NCI-H2227 treated with DMSO at 0.1 percent for 48 hours (cell line): ENCODE results near the gene RSL1D1.
A peak's percentile ranks its signal among the peaks of the same experiment; 100 is the strongest.

Source experiments
- DNase-seq: peaks from one replicate; lab custom pipeline; 2025; lab: John Stamatoyannopoulos, UW

Gene RSL1D1

GRCh38 chr16:11851294-11852091 is at the start of gene RSL1D1:
TSS of gene RSL1D1 (minus strand) at chr16:11851542. CDS start at chr16:11851512, 30 bp downstream.
- peak; percentile 94 for DNase-seq

DNA sequence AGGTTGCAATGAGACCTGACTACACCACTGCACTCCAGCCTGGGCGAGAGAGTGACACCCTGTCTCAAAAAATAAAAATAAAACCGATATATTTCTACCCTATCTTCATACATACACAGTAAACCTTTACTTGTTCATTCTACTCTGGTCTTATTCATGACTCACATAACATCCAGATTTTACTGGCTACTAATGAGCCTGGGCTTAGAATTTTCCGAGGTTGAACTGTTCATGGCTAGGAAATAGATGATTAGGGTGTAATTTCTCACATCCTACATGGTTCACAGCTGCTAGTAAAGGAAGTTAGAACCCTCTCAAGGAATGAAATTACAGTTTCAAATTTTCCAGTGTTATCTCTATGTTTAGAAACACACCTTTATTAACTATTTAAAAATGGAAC is 49.7 kb upstream of the RSL1D1 start:
- DNase-seq: no peak

GRCh38 chr16:11896486-11897176 is 45.3 kb upstream of the RSL1D1 start:
- DNase-seq: no peak

DNA sequence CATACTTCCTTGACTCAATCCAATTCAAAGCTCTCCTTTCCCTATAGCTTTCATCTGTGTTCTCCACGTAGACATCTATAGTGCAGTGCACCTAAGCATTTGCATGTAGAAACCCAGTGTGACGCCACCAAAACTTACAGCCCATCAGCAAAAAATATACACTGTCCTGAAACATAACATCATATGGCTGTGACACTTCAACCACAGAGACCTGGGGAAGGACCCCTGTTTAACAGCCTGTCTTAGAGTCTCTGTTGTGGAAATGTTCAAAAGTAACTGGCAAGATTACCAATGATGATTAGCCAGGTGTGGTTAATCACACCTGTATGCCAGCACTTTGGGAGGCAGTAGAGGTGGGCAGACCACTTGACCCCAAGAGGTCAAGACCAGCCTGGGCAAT is 42.2 kb upstream of the RSL1D1 start:
- DNase-seq: no peak

GRCh38 chr16:11892761-11893160 is 41.4 kb upstream of the RSL1D1 start:
- no peak for DNase-seq

DNA sequence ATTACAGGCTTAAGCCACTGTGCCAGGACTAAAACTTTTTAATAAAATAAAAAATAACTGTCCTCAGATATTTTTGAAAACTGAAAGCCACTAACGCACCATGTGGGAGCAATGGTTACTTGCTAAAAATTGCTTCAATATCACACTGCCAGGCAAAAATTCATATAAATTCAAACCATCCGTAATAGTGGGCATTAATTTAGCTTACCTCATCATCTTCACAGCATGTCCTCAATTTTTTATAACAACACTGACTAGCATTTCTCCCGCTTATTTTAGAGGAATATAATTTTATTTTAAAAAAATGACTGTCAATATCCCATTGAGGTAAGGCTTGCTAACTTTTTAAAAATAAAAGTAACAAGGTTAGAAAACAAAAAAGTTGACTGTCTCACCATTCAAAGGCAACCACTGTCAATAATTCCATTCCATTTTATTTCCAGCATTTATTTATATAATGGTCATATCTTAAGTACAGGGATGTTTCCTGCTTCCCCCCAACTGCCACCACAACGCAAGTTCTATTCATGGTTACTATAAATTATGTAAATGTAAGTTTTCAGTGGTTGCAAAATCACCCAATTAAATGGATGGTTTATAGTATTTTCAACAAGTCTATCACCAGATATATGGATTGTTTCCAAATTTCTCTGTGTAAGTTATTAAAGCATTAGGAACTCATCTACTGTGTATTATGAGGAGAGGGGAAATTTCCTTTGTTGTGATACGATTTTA is 39.1 kb upstream of the RSL1D1 start:
- DNase-seq: no peak

- DNase-seq: no peak
Measured at GRCh38 chr16:11886881-11887280, 35.5 kb upstream of the RSL1D1 start.

GRCh38 chr16:11884035-11884434 is 32.7 kb upstream of the RSL1D1 start:
- no peak for DNase-seq

GRCh38 chr16:11880007-11880406 is 28.7 kb upstream of the RSL1D1 start:
- no peak for DNase-seq

DNA sequence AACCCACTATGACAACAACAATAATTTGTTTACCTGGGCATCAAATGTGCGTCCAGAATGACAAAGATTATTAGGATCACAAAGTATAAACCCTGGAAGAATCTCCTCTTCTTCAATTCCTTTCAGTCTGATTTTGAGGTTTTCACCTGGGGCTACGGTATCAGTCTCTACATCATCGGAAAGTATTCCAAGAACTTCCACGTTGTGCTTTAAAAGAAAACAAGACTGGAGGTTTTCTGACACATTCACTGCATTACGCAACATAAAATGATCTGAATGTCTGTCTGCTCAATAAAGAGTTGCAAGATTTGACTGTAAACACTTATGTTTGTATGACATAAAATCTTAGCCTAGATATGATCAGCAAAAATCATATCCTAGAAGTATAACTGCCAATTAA is 26.0 kb upstream of the RSL1D1 start:
- DNase-seq: no peak

DNA sequence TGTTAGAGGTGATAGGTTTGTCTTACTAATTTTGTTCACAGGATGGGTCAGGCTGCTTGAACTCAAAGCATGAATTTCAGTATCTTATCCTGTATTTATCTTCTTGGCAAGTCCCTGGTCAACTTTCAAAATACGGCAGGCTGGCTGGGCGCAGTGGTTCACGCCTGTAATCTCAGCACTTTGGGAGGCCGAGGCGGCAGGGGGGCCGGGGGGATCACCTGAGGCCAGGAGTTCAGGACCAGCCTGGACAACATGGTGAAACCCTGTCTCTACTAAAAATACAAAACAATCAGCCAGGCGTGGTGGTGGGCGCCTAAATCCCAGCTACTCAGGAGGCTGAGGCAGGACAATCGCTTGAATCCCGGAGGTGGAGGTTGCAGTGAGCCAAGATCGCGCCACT is 25.0 kb upstream of the RSL1D1 start:
- DNase-seq: no peak

- DNase-seq: no peak
Measured at GRCh38 chr16:11875721-11876120, 24.4 kb upstream of the RSL1D1 start.

- DNase-seq: peak; percentile 44
Measured at GRCh38 chr16:11871193-11871592, 19.9 kb upstream of the RSL1D1 start.

DNA sequence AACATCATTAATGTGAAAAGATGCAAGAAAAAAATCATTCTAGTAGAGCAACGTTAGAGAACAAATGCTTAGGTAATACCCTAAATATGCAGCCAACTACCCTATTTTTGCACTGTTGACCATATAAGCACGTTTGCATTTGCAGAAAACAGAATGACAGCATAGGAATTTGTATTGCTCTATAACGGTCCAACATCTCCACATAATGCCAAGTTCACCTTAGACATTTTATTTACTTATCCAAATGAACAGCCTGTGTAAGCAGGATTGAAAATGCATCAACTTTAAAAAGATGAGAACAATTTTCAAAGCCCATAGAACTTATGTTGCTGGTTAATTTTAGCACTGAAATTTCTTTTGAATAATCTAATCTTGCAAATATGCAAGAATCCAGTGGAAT is 19.1 kb upstream of the RSL1D1 start:
- DNase-seq: no peak

- DNase-seq: no peak
Measured at GRCh38 chr16:11869353-11870228, 18.2 kb upstream of the RSL1D1 start.

DNA sequence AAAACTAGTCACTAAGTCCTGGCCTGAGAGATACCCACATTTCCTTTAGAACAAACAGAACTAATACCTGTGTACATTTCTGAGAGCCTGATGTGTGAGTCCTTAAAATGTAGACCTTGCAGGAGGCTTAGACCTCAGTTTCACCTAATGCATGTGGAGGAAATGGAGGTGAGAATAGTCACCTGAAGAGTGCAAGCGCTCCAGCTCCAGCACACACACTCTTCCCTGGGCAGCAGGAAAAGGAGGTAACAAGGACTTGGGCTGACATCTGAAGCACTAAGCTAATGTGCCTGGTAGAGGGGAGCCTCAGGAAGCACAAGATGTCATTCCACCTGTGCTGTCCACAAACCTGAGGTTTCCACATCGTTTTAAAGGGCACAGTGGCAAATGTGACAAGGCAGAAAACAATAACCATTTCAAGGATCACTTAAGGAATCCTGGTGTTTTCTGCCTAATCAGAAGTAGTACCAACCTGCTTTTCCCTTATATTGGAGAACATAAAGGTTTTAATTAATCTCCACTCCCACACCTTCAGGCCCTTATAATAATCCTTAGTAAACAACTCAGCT is 17.2 kb upstream of the RSL1D1 start:
- DNase-seq: no peak

- no peak for DNase-seq
Measured at GRCh38 chr16:11862489-11862888, 11.1 kb upstream of the RSL1D1 start.

- no peak for DNase-seq
Measured at GRCh38 chr16:11857161-11857560, 5.8 kb upstream of the RSL1D1 start.

DNA sequence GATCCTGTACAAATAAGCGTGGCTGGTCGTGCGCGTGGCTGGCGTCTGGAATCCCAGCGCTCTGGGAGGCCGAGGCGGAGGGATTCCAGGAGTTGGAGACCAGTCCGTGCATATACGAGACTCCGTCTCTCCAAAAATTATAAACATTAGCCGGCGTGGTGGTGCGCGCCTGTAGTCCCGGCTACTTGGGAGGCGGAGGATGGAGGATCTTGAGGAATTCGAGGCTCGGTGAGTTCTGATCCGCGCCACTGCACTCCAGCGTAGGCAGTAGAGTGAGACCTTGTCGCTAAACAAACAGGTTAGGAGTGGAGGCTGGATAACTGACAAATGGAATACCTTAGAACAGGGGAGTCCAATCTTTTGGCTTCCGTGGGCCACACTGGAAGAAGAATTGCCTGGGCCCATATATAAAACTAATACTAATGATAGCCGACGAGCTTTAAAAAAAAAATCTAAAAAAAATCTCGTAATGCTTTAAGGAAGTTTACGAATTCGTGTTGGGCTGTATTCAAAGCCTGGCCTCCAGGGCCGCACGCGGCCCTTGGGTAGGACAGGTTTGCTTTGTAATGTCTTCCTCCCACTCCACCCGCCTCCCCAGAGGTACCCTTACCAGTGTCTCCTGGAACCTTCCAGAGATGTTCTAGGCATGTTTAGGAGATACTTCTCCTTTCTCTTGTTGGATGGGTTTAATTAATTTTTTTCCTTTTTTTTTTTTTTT is 909 bp upstream of the RSL1D1 start:
- DNase-seq: no peak

DNA sequence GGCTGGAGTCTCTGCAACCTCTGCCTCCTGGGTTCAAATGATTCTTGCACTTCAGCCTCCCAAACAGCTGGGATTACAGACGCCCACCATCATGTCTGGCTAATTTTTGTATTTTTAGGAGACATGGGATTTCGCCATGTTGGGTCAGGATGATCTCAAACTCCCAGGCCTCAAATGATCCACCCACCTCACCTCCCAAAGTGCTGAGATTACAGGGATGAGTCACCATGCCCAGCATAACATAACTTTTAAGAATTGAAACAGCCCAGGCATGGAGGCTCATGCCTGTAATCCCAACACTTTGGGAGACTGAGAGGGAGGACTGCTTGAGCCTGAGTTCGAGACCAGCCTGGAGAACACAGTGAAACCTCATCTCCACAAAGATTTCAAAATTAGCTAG is 2.5 kb downstream of the RSL1D1 start:
- no peak for DNase-seq

- DNase-seq: no peak
Measured at GRCh38 chr16:11844499-11844898, 6.8 kb downstream of the RSL1D1 start.
